Upper lobe of right lung (tissue), 1 donor: ENCODE data around the gene WDR26. TPM values are rescaled to one million over a fixed set of nuclear protein-coding genes. Genes with fewer than 3 reads are reported as not detected.

Source experiments
- ATAC-seq: fragments of 200-7000 bp; cut with Tn5 transposase; one replicate; pipeline ENCODE4 v1.9.1; 2020; ENCODE audit warnings: mild to moderate bottlenecking, moderate library complexity
- DNase-seq: peaks from one replicate; pipeline ENCODE4 v3.0.0-alpha.2; 2020
- H3K27ac ChIP-seq: fragments of 200-600 bp; one replicate; pipeline ENCODE4 v1.8.0; 2022
- H3K27me3 ChIP-seq: fragments of 200-600 bp; one replicate; pipeline ENCODE4 v1.8.0; 2022; ENCODE audit warnings: mild to moderate bottlenecking
- H3K36me3 ChIP-seq: fragments of 200-600 bp; one replicate; pipeline ENCODE4 v1.8.0; 2022
- H3K4me1 ChIP-seq: fragments of 200-600 bp; one replicate; pipeline ENCODE4 v1.8.0; 2022
- H3K4me3 ChIP-seq: fragments of 200-600 bp; one replicate; pipeline ENCODE4 v1.8.0; 2022; ENCODE audit warnings: mild to moderate bottlenecking
- H3K9me3 ChIP-seq: fragments of 200-600 bp; one replicate; pipeline ENCODE4 v1.8.0; 2022
- CTCF ChIP-seq: fragments of 200-600 bp; IDR thresholded peaks from one replicate; pipeline ENCODE4 v1.8.0; 2022; ENCODE audit warnings: antibody characterized with exemption
- intact Hi-C: fragments of 100-400 bp; cut with DNase I; formaldehyde crosslinking; loops from one replicate; pipeline ENCODE4 v1.11.0; 2022
- total RNA-seq: library from RNA; stranded (reverse); fragmentation: NEBNext Ultra II Directional; extraction: Animal tissue kit (Norgen Biotek cat#: 25700); gene quantifications from one replicate; pipeline ENCODE4 v1.2.1, GENCODE V29; 2021
- donor health status: DM: no; HTN: yes; CAD: no; lungs with severe emphysema.

WDR26 gene
- total RNA-seq, 1 donor from 2014 or later: 96.1 TPM

DNA sequence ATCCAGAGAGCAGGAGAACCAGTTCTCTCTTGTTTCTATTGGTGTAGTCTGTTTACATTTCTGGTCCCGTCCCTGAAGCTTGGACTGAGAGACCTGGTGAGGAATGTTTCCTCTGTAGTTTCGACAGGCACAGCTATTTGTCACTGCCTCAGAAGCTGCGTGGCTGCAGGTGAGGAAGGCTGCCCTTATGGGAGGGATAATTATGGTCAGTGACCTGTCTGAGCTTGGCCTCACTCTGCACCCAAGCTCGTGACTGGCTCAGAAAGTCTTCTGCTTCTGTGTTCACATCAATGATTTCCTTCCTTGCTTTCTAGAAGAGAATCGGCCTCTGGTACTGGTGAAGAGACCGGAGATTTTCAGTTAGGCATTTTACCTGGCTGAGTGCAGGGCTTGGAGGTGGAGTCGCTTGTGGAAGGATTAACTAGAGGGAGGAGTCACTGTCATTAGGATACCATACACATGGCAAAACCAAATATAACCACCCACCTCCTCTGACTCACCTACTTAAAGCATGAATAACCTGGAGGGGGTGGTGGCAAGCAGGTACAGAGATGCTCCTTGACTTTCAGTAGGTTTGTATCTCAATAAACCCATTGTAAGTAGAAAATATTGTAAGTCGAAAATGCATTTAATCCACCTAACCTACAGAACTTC is 19.9 kb upstream of the WDR26 start:
- DNase-seq (no peak), ATAC-seq (peak; percentile 74)
- no peak overlapping the region for H3K4me3 ChIP-seq
- intact Hi-C loops: no loop called here
- no peaks in the 10 kb centered on the region for H3K9me3 ChIP-seq
- H3K27ac ChIP-seq: no peak overlapping the region
- no peak for TF ChIP-seq CTCF
- H3K4me1 ChIP-seq: peaks cover 26% of the 10 kb centered on the region
- no peaks in the 10 kb centered on the region for H3K36me3 ChIP-seq
- H3K27me3 ChIP-seq: no peaks in the 10 kb centered on the region

GRCh38 chr1:224450561-224451350 is 16.2 kb upstream of the WDR26 start:
- no peaks in the 10 kb centered on the region for H3K36me3 ChIP-seq
- intact Hi-C loops: no loop called here
- no peaks in the 10 kb centered on the region for H3K27me3 ChIP-seq
- peaks cover under 1% of the 10 kb centered on the region for H3K4me1 ChIP-seq
- no peak overlapping the region for H3K4me3 ChIP-seq
- H3K27ac ChIP-seq: no peak overlapping the region
- no peaks in the 10 kb centered on the region for H3K9me3 ChIP-seq
- ATAC-seq (no peak), DNase-seq (no peak)
- no peak for TF ChIP-seq CTCF

- no peak for ATAC-seq
These were observed 15.6 kb upstream of the WDR26 start for GRCh38 chr1:224450159-224450558.

DNA sequence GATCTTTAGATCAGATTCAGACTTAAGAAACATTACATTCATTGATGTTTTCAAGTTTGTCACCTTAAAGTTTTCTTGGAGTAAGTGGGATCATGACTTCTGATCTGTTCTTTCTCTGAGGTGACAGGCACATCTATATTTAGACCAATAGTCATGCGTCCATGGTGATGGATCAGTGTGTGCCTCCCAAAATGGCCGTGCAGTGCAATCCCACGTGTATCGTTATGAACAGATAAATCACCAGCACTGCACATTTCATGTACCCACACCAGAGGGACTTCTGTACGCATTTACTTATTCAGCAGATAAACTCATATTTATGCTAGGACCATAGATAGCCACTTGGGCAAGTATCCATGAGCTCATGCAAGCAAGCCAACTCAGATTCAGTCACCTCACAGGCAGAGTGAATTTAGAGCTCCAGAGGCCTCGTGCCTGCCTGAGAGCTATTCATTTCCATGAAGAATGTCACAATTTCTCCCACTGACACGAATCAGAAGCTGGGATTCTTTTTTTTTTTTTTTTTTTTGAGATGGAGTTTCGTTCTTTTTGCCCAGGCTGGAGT is 13.9 kb upstream of the WDR26 start:
- H3K36me3 ChIP-seq: no peaks in the 10 kb centered on the region
- no peak overlapping the region for H3K27ac ChIP-seq
- H3K27me3 ChIP-seq: no peaks in the 10 kb centered on the region
- no peak for TF ChIP-seq CTCF
- ATAC-seq: no peak
- no peaks in the 10 kb centered on the region for H3K9me3 ChIP-seq
- no peak overlapping the region for H3K4me3 ChIP-seq
- intact Hi-C loops: no loop called here
- no peaks in the 10 kb centered on the region for H3K4me1 ChIP-seq
- no peak for DNase-seq

More at GRCh38 chr1:224450159-224450558, 15.6 kb upstream of the WDR26 start:
- H3K9me3 ChIP-seq: no peaks in the 10 kb centered on the region
- no peak overlapping the region for H3K4me3 ChIP-seq
- no peaks in the 10 kb centered on the region for H3K36me3 ChIP-seq
- H3K4me1 ChIP-seq: no peaks in the 10 kb centered on the region
- no peak for DNase-seq
- no peak for TF ChIP-seq CTCF
- intact Hi-C loops: no loop called here
- H3K27ac ChIP-seq: no peak overlapping the region
- H3K27me3 ChIP-seq: no peaks in the 10 kb centered on the region

- no peaks in the 10 kb centered on the region for H3K36me3 ChIP-seq
- DNase-seq: no peak
- no peaks in the 10 kb centered on the region for H3K4me1 ChIP-seq
- intact Hi-C loops: no loop called here
- no peak for TF ChIP-seq CTCF
- H3K4me3 ChIP-seq: no peak overlapping the region
- no peaks in the 10 kb centered on the region for H3K9me3 ChIP-seq
- no peak overlapping the region for H3K27ac ChIP-seq
- H3K27me3 ChIP-seq: no peaks in the 10 kb centered on the region
- no peak for ATAC-seq
These were observed 13.4 kb upstream of the WDR26 start for GRCh38 chr1:224447971-224448370.
